HCT116 (cell line): ENCODE data around the gene RPL18A. TPM values are rescaled to one million over a fixed set of nuclear protein-coding genes. Genes with fewer than 3 reads are reported as not detected.

Experiments
- ATAC-seq: fragments of 200-7000 bp; cut with Tn5 transposase; 2 replicates; pipeline ENCODE4 v1.9.1; 2020; ENCODE audit warnings: mild to moderate bottlenecking, moderate library complexity
- BruUV-seq: library from RNA; stranded (reverse); fragments of 400-500 nt; replicated peaks from 2 replicates; lab custom pipeline; 2021; lab: Mats Ljungman, UMichigan
- CTCF ChIA-PET: fragments of 300-600 bp; sonication (Branson Sonifier 250); formaldehyde crosslinking; loops from one replicate; lab custom pipeline; 2021; ENCODE audit warnings: antibody characterized with exemption; lab: Charles Lee
- POLR2A ChIA-PET: fragments of 300-600, 350-600 bp; sonication (Branson Sonifier 250); formaldehyde crosslinking; loops from one replicate; lab custom pipeline; 2021; ENCODE audit warnings: antibody characterized with exemption; lab: Charles Lee
- RAD21 ChIA-PET, 2 experiments: fragments of 300-600 bp; sonication (Branson Sonifier 250); formaldehyde crosslinking; loops; one replicate each; lab custom pipeline; 2023; ENCODE audit warnings: low total read pairs in 2 of 2; ENCODE audit not compliant: uncharacterized antibody in 2 of 2, unreplicated experiment in 2 of 2, low non-redundant PET in 1 of 2; lab: Charles Lee
- DNase-seq: peaks from one replicate; pipeline ENCODE4 v3.0.0-alpha.2; 2010; ENCODE audit warnings: low read depth, low spot score
- H2AFZ ChIP-seq: fragments of 200-600 bp; shearing (Covaris generic), sonication (generic); 2 replicates; pipeline ENCODE4 v1.6.1; 2017; ENCODE audit warnings: low read depth, mixed run types, mixed read lengths, antibody characterized with exemption, low read length; ENCODE audit not compliant: poor library complexity, severe bottlenecking
- H3K27ac ChIP-seq: 2 replicates; pipeline ENCODE4 v1.5.1; 2012; ENCODE audit warnings: low read depth, low read length
- H3K27me3 ChIP-seq: fragments of 200-600 bp; sonication (generic); 2 replicates; pipeline ENCODE4 v1.6.1; 2016; ENCODE audit warnings: mixed run types, low read length, mixed read lengths; ENCODE audit not compliant: insufficient read depth
- H3K36me3 ChIP-seq, 2 experiments: fragments of 200-500 bp in 1 of 2; fragments of 200-600 bp in 1 of 2; sonication (Bioruptor generic) in 1 of 2; sonication (generic) in 1 of 2; 2 replicates each; pipeline versions ENCODE4 v1.5.1 to v1.6.1; 2014 to 2016; ENCODE audit warnings: low read length in 2 of 2, inconsistent platforms in 1 of 2, mixed read lengths in 1 of 2, mixed run types in 1 of 2; ENCODE audit not compliant: insufficient read depth in 2 of 2, control insufficient read depth in 1 of 2
- H3K4me1 ChIP-seq, 2 experiments: fragments of 200-600 bp in 1 of 2; sonication (generic) in 1 of 2; 2 replicates each; pipeline versions ENCODE4 v1.5.1 to v1.6.1; 2012 to 2017; ENCODE audit warnings: low read length in 2 of 2, inconsistent platforms in 1 of 2, mild to moderate bottlenecking in 1 of 2, mixed read lengths in 1 of 2, mixed run types in 1 of 2, moderate library complexity in 1 of 2; ENCODE audit not compliant: insufficient read depth in 2 of 2, control insufficient read depth in 1 of 2
- H3K4me2 ChIP-seq: fragments of 200-600 bp; sonication (generic); 2 replicates; pipeline ENCODE4 v1.6.1; 2017; ENCODE audit warnings: mixed run types, low read length, mixed read lengths
- H3K4me3 ChIP-seq, 2 experiments: fragments of 200-600 bp in 1 of 2; sonication (generic) in 1 of 2; replicated peaks in 1 of 2; 2 replicates each; pipeline ENCODE4 v1.5.1; 2011 to 2016; ENCODE audit warnings: low read length in 2 of 2, control low read depth in 1 of 2, low read depth in 1 of 2, mild to moderate bottlenecking in 1 of 2, mixed read lengths in 1 of 2, mixed run types in 1 of 2
- H3K79me2 ChIP-seq: fragments of 200-600 bp; sonication (generic); 2 replicates; pipeline ENCODE4 v1.6.1; 2017; ENCODE audit warnings: mild to moderate bottlenecking, mixed run types, low read length, moderate library complexity, mixed read lengths; ENCODE audit not compliant: insufficient read depth
- H3K9ac ChIP-seq: fragments of 200-600 bp; sonication (generic); 2 replicates; pipeline ENCODE4 v1.6.1; 2016; ENCODE audit warnings: low read length, mixed read lengths
- H3K9me2 ChIP-seq: fragments of 200-600 bp; sonication (generic), shearing (Covaris generic); 2 replicates; pipeline ENCODE4 v1.6.1; 2017; ENCODE audit warnings: mixed run types, mild to moderate bottlenecking, moderate library complexity; ENCODE audit not compliant: insufficient read depth
- H3K9me3 ChIP-seq, 2 experiments: fragments of 200-500 bp in 1 of 2; fragments of 200-600 bp in 1 of 2; sonication (Bioruptor generic) in 1 of 2; sonication (generic) in 1 of 2; 2 replicates each; pipeline ENCODE4 v1.6.1; 2014 to 2017; ENCODE audit warnings: low read length in 2 of 2, mixed read lengths in 2 of 2, inconsistent platforms in 1 of 2, low read depth in 1 of 2, mild to moderate bottlenecking in 1 of 2, mixed run types in 1 of 2, moderate library complexity in 1 of 2; ENCODE audit not compliant: control insufficient read depth in 1 of 2, insufficient read depth in 1 of 2
- H4K20me1 ChIP-seq: fragments of 200-600 bp; sonication (generic), shearing (Covaris generic); 2 replicates; pipeline ENCODE4 v1.6.1; 2017; ENCODE audit warnings: mixed run types, mild to moderate bottlenecking, moderate library complexity; ENCODE audit not compliant: insufficient read depth
- CEBPB ChIP-seq: IDR thresholded peaks from 2 replicates; pipeline ENCODE4 v1.6.1; 2012; ENCODE audit warnings: low read depth
- EGR1 ChIP-seq: IDR thresholded peaks from 2 replicates; pipeline ENCODE4 v1.6.1; 2012; ENCODE audit warnings: low read depth
- ELF1 ChIP-seq: IDR thresholded peaks from 2 replicates; pipeline ENCODE4 v1.6.1; 2012; ENCODE audit warnings: low read depth, borderline replicate concordance
- EZH2 ChIP-seq: fragments of 200-600 bp; sonication (generic); IDR thresholded peaks from 2 replicates; pipeline ENCODE4 v1.6.1; 2017; ENCODE audit warnings: antibody characterized with exemption, mixed run types
- EZH2phosphoT487 ChIP-seq: fragments of 200-600 bp; IDR thresholded peaks from 2 replicates; pipeline ENCODE4 v1.6.1; 2018; ENCODE audit warnings: antibody characterized with exemption, borderline replicate concordance
- JUND ChIP-seq: IDR thresholded peaks from 2 replicates; pipeline ENCODE4 v1.6.1; 2012
- POLR2AphosphoS5 ChIP-seq: IDR thresholded peaks from 2 replicates; pipeline ENCODE4 v1.6.1; 2011; ENCODE audit warnings: mild to moderate bottlenecking, low read depth, low read length, moderate library complexity
- RAD21 ChIP-seq: IDR thresholded peaks from 2 replicates; pipeline ENCODE4 v1.6.1; 2012; ENCODE audit warnings: low read depth, mild to moderate bottlenecking
- SIN3A ChIP-seq: IDR thresholded peaks from 2 replicates; pipeline ENCODE4 v1.6.1; 2012; ENCODE audit warnings: low read depth
- SP1 ChIP-seq: IDR thresholded peaks from 2 replicates; pipeline ENCODE4 v1.6.1; 2012; ENCODE audit warnings: low read depth
- SRF ChIP-seq: IDR thresholded peaks from 2 replicates; pipeline ENCODE4 v1.6.1; 2012; ENCODE audit warnings: low read depth
- YY1 ChIP-seq: IDR thresholded peaks from 2 replicates; pipeline ENCODE4 v1.6.1; 2011; ENCODE audit warnings: low read length, low read depth, moderate library complexity, mild to moderate bottlenecking; ENCODE audit not compliant: insufficient replicate concordance; ENCODE audit errors: extremely low read depth
- ZNF274 ChIP-seq: fragments of 200-500 bp; sonication (Bioruptor generic); IDR thresholded peaks from 2 replicates; pipeline ENCODE4 v1.6.1; 2014; ENCODE audit warnings: mild to moderate bottlenecking, low read depth, low read length, inconsistent platforms
- intact Hi-C: fragments of 100-400 bp; cut with micrococcal nuclease; formaldehyde crosslinking; loops from 2 replicates; pipeline ENCODE4 v1.10.0; 2022
- total RNA-seq: library from RNA; stranded (reverse); gene quantifications from one replicate; pipeline ENCODE4 v1.2.1, GENCODE V29; 2021; ENCODE audit not compliant: unreplicated experiment
- TF ChIP-seq, protein P1 (sequence below), 3 experiments: fragments of 200-600 bp in 1 of 3; sonication (generic) in 1 of 3; IDR thresholded peaks in 2 of 3; conservative IDR thresholded peaks in 1 of 3; 2 replicates each; pipeline ENCODE4 v1.5.1; 2012 to 2017; ENCODE audit warnings: low read depth in 2 of 3, low read length in 2 of 3, antibody characterized with exemption in 1 of 3, borderline replicate concordance in 1 of 3, control low read depth in 1 of 3, mild to moderate bottlenecking in 1 of 3, mixed read lengths in 1 of 3, mixed run types in 1 of 3, moderate library complexity in 1 of 3; ENCODE audit not compliant: insufficient read depth in 1 of 3
- TF ChIP-seq, protein P2 (sequence below): IDR thresholded peaks from 2 replicates; pipeline ENCODE4 v1.6.1; 2012
- TF ChIP-seq, protein P3 (sequence below): IDR thresholded peaks from 2 replicates; pipeline ENCODE4 v1.6.1; 2011; ENCODE audit warnings: mild to moderate bottlenecking, low read length, moderate library complexity; ENCODE audit not compliant: insufficient replicate concordance; ENCODE audit errors: extremely low read depth

Gene RPL18A
- total RNA-seq, 1 experiment from 2014 or later = 3,525 TPM

DNA sequence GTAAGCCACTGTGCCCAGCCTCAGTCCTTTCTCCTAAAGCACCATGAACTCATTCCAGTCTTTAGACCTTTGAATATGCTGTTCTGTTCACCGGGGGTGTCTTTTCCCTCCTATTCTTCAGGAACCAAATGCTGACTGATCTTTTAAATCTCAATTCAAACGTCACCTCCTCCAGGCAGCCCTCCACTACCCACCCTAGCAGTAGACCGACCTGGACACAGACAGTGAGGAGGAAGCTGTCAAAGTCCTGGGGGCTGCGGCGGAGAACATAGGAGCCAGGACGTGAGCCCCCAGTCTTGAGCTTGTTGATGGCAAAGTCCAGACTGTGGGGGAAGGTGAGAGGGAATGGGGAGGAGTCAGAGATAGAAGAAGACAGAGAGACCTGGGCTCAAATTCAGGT, 19.7 kb upstream of the RPL18A start:
- ChIA-PET POLR2A (no interaction called here), RAD21 (no interaction called here), CTCF (interaction anchor here (2.2 kb wide), 1 partner anchor 9 kb away, joined by 6 read pairs; no protein-coding TSS in a partner anchor)
- no peaks in the 10 kb centered on the region for H3K36me3 ChIP-seq
- no peak overlapping the region for H2AFZ ChIP-seq
- H3K4me3 ChIP-seq = no peak overlapping the region
- peaks cover 11 to 40% of the 10 kb centered on the region in 2 experiments; a peak in 3 of 4 replicates for H3K4me1 ChIP-seq
- no peak overlapping the region for H3K27ac ChIP-seq
- H4K20me1 ChIP-seq = no peaks in the 10 kb centered on the region
- intact Hi-C loops = loop anchor here (5.0 kb wide), 1 partner anchor 43 kb away; the partner anchor contains the start of gene B3GNT3
- no peak for ATAC-seq
- no peak overlapping the region for H3K4me2 ChIP-seq
- no peak for DNase-seq
- TF ChIP-seq RAD21 (no peak), EGR1 (no peak), POLR2AphosphoS5 (no peak), SP1 (no peak), EZH2 (no peak), ZNF274 (no peak), YY1 (no peak), JUND (no peak), SIN3A (no peak), ELF1 (no peak), EZH2phosphoT487 (no peak), CEBPB (no peak), SRF (no peak)
- TF ChIP-seq, protein P1, sequence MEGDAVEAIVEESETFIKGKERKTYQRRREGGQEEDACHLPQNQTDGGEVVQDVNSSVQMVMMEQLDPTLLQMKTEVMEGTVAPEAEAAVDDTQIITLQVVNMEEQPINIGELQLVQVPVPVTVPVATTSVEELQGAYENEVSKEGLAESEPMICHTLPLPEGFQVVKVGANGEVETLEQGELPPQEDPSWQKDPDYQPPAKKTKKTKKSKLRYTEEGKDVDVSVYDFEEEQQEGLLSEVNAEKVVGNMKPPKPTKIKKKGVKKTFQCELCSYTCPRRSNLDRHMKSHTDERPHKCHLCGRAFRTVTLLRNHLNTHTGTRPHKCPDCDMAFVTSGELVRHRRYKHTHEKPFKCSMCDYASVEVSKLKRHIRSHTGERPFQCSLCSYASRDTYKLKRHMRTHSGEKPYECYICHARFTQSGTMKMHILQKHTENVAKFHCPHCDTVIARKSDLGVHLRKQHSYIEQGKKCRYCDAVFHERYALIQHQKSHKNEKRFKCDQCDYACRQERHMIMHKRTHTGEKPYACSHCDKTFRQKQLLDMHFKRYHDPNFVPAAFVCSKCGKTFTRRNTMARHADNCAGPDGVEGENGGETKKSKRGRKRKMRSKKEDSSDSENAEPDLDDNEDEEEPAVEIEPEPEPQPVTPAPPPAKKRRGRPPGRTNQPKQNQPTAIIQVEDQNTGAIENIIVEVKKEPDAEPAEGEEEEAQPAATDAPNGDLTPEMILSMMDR (IDR thresholded peaks at IDR 0.05 in 2 of 3, conservative IDR thresholded peaks at IDR 0.05 in 1 of 3; ENCODE audit: borderline replicate concordance in 1 of 3, insufficient read depth in 1 of 3, low read depth in 2 of 3, low read length in 2 of 3) = no peak
- TF ChIP-seq, protein P2, sequence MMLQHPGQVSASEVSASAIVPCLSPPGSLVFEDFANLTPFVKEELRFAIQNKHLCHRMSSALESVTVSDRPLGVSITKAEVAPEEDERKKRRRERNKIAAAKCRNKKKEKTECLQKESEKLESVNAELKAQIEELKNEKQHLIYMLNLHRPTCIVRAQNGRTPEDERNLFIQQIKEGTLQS = no peak
- TF ChIP-seq, protein P3, sequence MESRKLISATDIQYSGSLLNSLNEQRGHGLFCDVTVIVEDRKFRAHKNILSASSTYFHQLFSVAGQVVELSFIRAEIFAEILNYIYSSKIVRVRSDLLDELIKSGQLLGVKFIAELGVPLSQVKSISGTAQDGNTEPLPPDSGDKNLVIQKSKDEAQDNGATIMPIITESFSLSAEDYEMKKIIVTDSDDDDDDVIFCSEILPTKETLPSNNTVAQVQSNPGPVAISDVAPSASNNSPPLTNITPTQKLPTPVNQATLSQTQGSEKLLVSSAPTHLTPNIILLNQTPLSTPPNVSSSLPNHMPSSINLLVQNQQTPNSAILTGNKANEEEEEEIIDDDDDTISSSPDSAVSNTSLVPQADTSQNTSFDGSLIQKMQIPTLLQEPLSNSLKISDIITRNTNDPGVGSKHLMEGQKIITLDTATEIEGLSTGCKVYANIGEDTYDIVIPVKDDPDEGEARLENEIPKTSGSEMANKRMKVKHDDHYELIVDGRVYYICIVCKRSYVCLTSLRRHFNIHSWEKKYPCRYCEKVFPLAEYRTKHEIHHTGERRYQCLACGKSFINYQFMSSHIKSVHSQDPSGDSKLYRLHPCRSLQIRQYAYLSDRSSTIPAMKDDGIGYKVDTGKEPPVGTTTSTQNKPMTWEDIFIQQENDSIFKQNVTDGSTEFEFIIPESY = no peak
- H3K9ac ChIP-seq = no peak overlapping the region
- H3K79me2 ChIP-seq = peaks cover 13% of the 10 kb centered on the region
- no TSS peak for BruUV-seq
- H3K9me2 ChIP-seq = no peaks in the 10 kb centered on the region
- H3K9me3 ChIP-seq = no peaks in the 10 kb centered on the region
- H3K27me3 ChIP-seq = no peaks in the 10 kb centered on the region
